Loucy (cell line): ENCODE data around the gene RNF17.

Source experiments
- H2AFZ ChIP-seq: fragments of 200-600 bp; sonication (generic); 2 replicates; pipeline ENCODE4 v1.6.0; 2016; ENCODE audit warnings: antibody characterized with exemption, mild to moderate bottlenecking, low read length, moderate library complexity
- H3F3A ChIP-seq: fragments of 200-600 bp; 2 replicates; pipeline ENCODE4 v1.6.0; 2016; ENCODE audit warnings: antibody characterized with exemption, low read depth, mild to moderate bottlenecking
- H3K27me3 ChIP-seq: fragments of 200-600 bp; sonication (generic); 2 replicates; pipeline ENCODE4 v1.6.1; 2014; ENCODE audit warnings: low read length, mild to moderate bottlenecking; ENCODE audit not compliant: insufficient read depth, poor library complexity, severe bottlenecking
- H3K36me3 ChIP-seq: fragments of 200-600 bp; sonication (generic); 2 replicates; pipeline ENCODE4 v1.6.1; 2016; ENCODE audit warnings: low read length; ENCODE audit not compliant: insufficient read depth
- H3K4me1 ChIP-seq: fragments of 200-600 bp; sonication (generic); 2 replicates; pipeline ENCODE4 v1.5.1; 2014; ENCODE audit warnings: low read length, mild to moderate bottlenecking; ENCODE audit not compliant: insufficient read depth, poor library complexity, severe bottlenecking
- H3K4me2 ChIP-seq: fragments of 200-600 bp; sonication (generic); 2 replicates; pipeline ENCODE4 v1.6.0; 2014; ENCODE audit warnings: antibody characterized with exemption, low read length, low read depth, mild to moderate bottlenecking; ENCODE audit not compliant: poor library complexity, severe bottlenecking
- H3K4me3 ChIP-seq: fragments of 200-600 bp; sonication (generic); 2 replicates; pipeline ENCODE4 v1.5.1; 2014; ENCODE audit warnings: low read length, mild to moderate bottlenecking, mixed read lengths; ENCODE audit not compliant: poor library complexity, severe bottlenecking
- H3K79me2 ChIP-seq: fragments of 200-600 bp; sonication (generic); 2 replicates; pipeline ENCODE4 v1.6.1; 2014; ENCODE audit warnings: low read length; ENCODE audit not compliant: insufficient read depth
- H3K9ac ChIP-seq: fragments of 200-600 bp; sonication (generic); 2 replicates; pipeline ENCODE4 v1.6.0; 2014; ENCODE audit warnings: mild to moderate bottlenecking, low read depth, low read length, moderate library complexity; ENCODE audit not compliant: poor library complexity, severe bottlenecking
- H3K9me2 ChIP-seq: fragments of 200-600 bp; sonication (generic); replicated peaks from 2 replicates; pipeline ENCODE4 v1.6.1; 2016; ENCODE audit warnings: low read depth, low read length, mixed read lengths
- H3K9me3 ChIP-seq: fragments of 200-600 bp; sonication (generic); 2 replicates; pipeline ENCODE4 v1.6.1; 2014; ENCODE audit warnings: mild to moderate bottlenecking, antibody characterized with exemption, low read length, low read depth; ENCODE audit not compliant: insufficient read depth
- H4K20me1 ChIP-seq: fragments of 200-600 bp; sonication (generic); 2 replicates; pipeline ENCODE4 v1.6.0; 2014; ENCODE audit warnings: antibody characterized with exemption, low read length, mild to moderate bottlenecking; ENCODE audit not compliant: insufficient read depth, poor library complexity, severe bottlenecking
- CTCF ChIP-seq: fragments of 200-600 bp; sonication (generic); conservative IDR thresholded peaks from 2 replicates; pipeline ENCODE4 v1.5.1; 2014; ENCODE audit warnings: mild to moderate bottlenecking, antibody characterized with exemption, low read length
- EZH2phosphoT487 ChIP-seq: fragments of 200-600 bp; IDR thresholded peaks from 2 replicates; pipeline ENCODE4 v1.6.1; 2018; ENCODE audit warnings: antibody characterized with exemption, mild to moderate bottlenecking, moderate library complexity, borderline replicate concordance

Gene RNF17

GRCh38 chr13:24927810-24928404 is 163.9 kb downstream of the RNF17 start:
- Histone ChIP-seq H2AFZ (no peak overlapping the region), H3K27me3 (no peaks in the 10 kb centered on the region), H3K9me2 (no peaks in the 10 kb centered on the region), H3F3A (no peaks in the 10 kb centered on the region), H3K4me3 (no peak overlapping the region), H4K20me1 (no peaks in the 10 kb centered on the region), H3K4me1 (peaks cover 5% of the 10 kb centered on the region), H3K9me3 (no peaks in the 10 kb centered on the region), H3K36me3 (no peaks in the 10 kb centered on the region), H3K4me2 (no peak overlapping the region), H3K79me2 (no peaks in the 10 kb centered on the region), H3K9ac (no peak overlapping the region)
- TF ChIP-seq CTCF (no peak), EZH2phosphoT487 (no peak)

GRCh38 chr13:24929196-24929595 is 165.2 kb downstream of the RNF17 start:
- Histone ChIP-seq H3K36me3 (no peaks in the 10 kb centered on the region), H3K4me1 (no peaks in the 10 kb centered on the region), H3K9me2 (no peaks in the 10 kb centered on the region), H3K79me2 (no peaks in the 10 kb centered on the region), H3K9ac (no peak overlapping the region), H3K4me3 (no peak overlapping the region), H3K4me2 (no peak overlapping the region), H3K27me3 (no peaks in the 10 kb centered on the region), H3K9me3 (no peaks in the 10 kb centered on the region), H2AFZ (no peak overlapping the region), H3F3A (no peaks in the 10 kb centered on the region), H4K20me1 (no peaks in the 10 kb centered on the region)
- TF ChIP-seq EZH2phosphoT487 (no peak), CTCF (no peak)
